Kidney (tissue), 14 donors: ENCODE data around the gene EEIG1. TPM values are rescaled to one million over a fixed set of nuclear protein-coding genes. Genes with fewer than 3 reads are reported as not detected.
A peak's percentile ranks its signal among the peaks of the same experiment; 100 is the strongest.

ENCODE experiments used
- DNase-seq, 5 donors: peaks; one replicate each; pipeline ENCODE4 v3.0.0-alpha.2; 2013 to 2020
- FAIRE-seq: peaks from 2 replicates; lab custom pipeline; 2012; peaks lifted over from hg19 to GRCh38; lab: Jason Lieb, UNC
- H3K27ac ChIP-seq, 2 donors: one replicate each; pipeline ENCODE4 v1.7.0; 2013; ENCODE audit warnings: low read depth in 2 of 2, low read length in 2 of 2, inconsistent platforms in 1 of 2
- H3K27me3 ChIP-seq: one replicate; pipeline ENCODE4 v1.7.1; 2013; ENCODE audit warnings: low read length, inconsistent platforms; ENCODE audit not compliant: control insufficient read depth, insufficient read depth
- H3K36me3 ChIP-seq, 3 donors: one replicate each; pipeline versions ENCODE4 v1.7.0 to v1.7.1; 2013; ENCODE audit warnings: low read length in 3 of 3, control low read depth in 1 of 3, inconsistent platforms in 1 of 3; ENCODE audit not compliant: insufficient read depth in 3 of 3, control insufficient read depth in 2 of 3
- H3K4me1 ChIP-seq, 3 donors: one replicate each; pipeline versions ENCODE4 v1.7.0 to v1.7.1; 2013; ENCODE audit warnings: low read length in 3 of 3, inconsistent platforms in 1 of 3, low read depth in 1 of 3; ENCODE audit not compliant: control insufficient read depth in 2 of 3, insufficient read depth in 2 of 3
- H3K4me3 ChIP-seq, 3 donors: one replicate each; pipeline versions ENCODE4 v1.7.0 to v1.8.1; 2013; ENCODE audit warnings: low read length in 3 of 3, control low read depth in 1 of 3, inconsistent platforms in 1 of 3
- H3K9ac ChIP-seq, 3 donors: one replicate each; pipeline versions ENCODE4 v1.7.0 to v1.7.1; 2013; ENCODE audit warnings: low read length in 3 of 3, control low read depth in 1 of 3, inconsistent platforms in 1 of 3
- H3K9me3 ChIP-seq, 3 donors: one replicate each; pipeline versions ENCODE4 v1.7.0 to v1.7.1; 2013; ENCODE audit warnings: low read length in 3 of 3, control low read depth in 1 of 3, inconsistent platforms in 1 of 3; ENCODE audit not compliant: control insufficient read depth in 2 of 3, insufficient read depth in 1 of 3
- intact Hi-C: fragments of 100-400 bp; cut with DNase I; formaldehyde crosslinking; loops from one replicate; pipeline ENCODE4 v1.11.1; 2022
- polyA plus RNA-seq: library from polyadenylated mRNA; stranded (reverse); fragments of 350-450 nt; fragmentation: Illumina TruSeq; extraction: RNeasy Lipid Tissue Mini Kit (QIAGEN cat#74804); gene quantifications from one replicate; pipeline ENCODE4 v1.2.3, GENCODE V29; 2014; ENCODE audit warnings: low read depth, low replicate concordance; ENCODE audit not compliant: insufficient read depth
- total RNA-seq: library from RNA; stranded (reverse); fragmentation: NEBNext Ultra II Directional; extraction: Animal tissue kit (Norgen Biotek cat#: 25700); gene quantifications from one replicate; pipeline ENCODE4 v1.2.1, GENCODE V29; 2021
- TF ChIP-seq, protein P1 (sequence below): IDR thresholded peaks from 3 replicates; pipeline ENCODE4 v1.5.1; 2012; ENCODE audit warnings: mild to moderate bottlenecking, moderate library complexity, borderline replicate concordance; ENCODE audit not compliant: insufficient read depth; ENCODE audit errors: extremely low read depth
- donor health status: control.
- donor health status: control.
- donor health status: control.
- donor health status: control.
- donor health status: control.
- donor health status: DM: yes; HTN: yes; CAD: no.
- donor health status: Normal renal cell carcinoma (clear cell type).

The EEIG1 gene
- total and polyA plus RNA-seq, 2 donors from 2014 or later, result 34.3 to 75.9 TPM

DNA sequence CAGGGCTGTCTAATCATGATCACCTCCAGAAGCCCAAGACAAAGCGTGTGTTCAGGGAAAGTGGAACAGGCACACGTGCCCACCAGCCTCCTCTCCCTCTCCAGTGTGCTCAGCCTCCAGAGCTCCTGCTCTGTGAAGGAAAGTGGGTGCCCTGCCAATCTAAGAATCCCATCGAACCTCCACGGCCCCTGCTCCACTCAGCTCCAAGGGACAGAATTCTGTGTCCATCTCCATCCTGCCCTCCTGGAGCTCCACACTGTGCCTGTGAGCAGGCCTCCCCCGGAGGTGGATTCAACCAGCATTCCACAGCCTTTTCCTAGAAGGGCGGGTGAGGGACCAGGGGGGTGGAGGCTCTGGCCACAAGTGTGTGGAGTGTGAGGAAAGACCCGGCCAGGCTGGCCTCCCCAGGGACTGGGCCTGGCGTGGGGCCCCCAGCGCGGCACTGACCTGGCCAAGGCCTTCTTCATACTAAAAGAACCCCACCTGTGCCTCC is 6.0 kb downstream of the EEIG1 start:
- FAIRE-seq, result no peak
- peak overlapping the region in 1 of 3 donors; percentile 37 for H3K4me3 ChIP-seq

DNA sequence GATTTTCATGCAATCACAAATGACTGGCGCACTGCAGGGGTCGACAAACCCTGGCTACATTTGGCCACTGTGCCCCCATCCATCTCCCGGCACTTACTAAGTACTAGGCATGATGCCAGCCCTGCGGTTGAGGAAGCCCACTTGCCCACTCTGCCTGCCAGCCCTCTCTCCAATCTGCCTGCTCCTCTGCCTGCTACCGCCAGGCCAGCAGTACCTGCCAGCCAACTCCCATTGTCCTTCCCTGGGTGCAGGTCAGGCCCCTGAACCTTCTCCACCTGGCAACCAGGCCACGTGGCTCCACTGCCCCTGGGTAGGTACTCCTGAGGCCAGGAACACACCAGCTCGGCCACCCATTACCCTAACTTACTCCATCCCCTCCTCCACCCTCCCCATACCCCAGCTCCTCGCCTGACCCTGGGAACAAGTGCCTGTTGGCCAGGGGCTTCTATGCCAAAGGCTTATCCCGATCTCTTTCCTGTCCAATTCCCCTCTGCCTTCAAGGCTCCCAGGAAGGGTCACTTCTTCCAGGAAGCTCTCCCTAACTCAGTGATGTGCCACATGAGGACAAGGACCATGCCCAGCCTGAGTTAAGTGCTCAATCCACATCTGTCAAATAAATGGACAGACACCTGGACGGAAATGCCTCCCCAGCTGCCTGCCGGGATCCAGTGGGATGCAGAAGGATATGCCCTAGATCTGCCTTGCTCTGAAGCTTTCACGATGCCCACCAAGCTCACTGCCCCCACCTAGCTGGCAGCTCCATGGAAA is 6.6 kb downstream of the EEIG1 start:
- Histone ChIP-seq H3K9ac (peak overlapping the region in 2 of 3 donors; percentile 37 to 56), H3K27me3 (no peaks in the 10 kb centered on the region), H3K4me3 (peak overlapping the region in 2 of 3 donors; percentile 31 to 37), H3K36me3 (no peaks in the 10 kb centered on the region), H3K9me3 (no peaks in the 10 kb centered on the region), H3K4me1 (peaks cover 0 to 80% (median 79%) of the 10 kb centered on the region in 3 donors), H3K27ac (peak overlapping the region; percentile 61 to 78)
- intact Hi-C loops, result no loop called here
- no peak for FAIRE-seq
- peak in 1 of 5 donors; percentile 38 for DNase-seq
- TF ChIP-seq, protein P1, sequence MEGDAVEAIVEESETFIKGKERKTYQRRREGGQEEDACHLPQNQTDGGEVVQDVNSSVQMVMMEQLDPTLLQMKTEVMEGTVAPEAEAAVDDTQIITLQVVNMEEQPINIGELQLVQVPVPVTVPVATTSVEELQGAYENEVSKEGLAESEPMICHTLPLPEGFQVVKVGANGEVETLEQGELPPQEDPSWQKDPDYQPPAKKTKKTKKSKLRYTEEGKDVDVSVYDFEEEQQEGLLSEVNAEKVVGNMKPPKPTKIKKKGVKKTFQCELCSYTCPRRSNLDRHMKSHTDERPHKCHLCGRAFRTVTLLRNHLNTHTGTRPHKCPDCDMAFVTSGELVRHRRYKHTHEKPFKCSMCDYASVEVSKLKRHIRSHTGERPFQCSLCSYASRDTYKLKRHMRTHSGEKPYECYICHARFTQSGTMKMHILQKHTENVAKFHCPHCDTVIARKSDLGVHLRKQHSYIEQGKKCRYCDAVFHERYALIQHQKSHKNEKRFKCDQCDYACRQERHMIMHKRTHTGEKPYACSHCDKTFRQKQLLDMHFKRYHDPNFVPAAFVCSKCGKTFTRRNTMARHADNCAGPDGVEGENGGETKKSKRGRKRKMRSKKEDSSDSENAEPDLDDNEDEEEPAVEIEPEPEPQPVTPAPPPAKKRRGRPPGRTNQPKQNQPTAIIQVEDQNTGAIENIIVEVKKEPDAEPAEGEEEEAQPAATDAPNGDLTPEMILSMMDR, result no peak

More for the DNA sequence above, 6.0 kb downstream of the EEIG1 start:
- no peaks in the 10 kb centered on the region for H3K36me3 ChIP-seq
- TF ChIP-seq, protein P1, result no peak
- H3K27ac ChIP-seq, result peak overlapping the region; percentile 61 to 78
- peak overlapping the region in 2 of 3 donors; percentile 26 to 56 for H3K9ac ChIP-seq
- peaks cover 0 to 76% (median 75%) of the 10 kb centered on the region in 3 donors for H3K4me1 ChIP-seq
- no peaks in the 10 kb centered on the region for H3K9me3 ChIP-seq
- no peaks in the 10 kb centered on the region for H3K27me3 ChIP-seq
- DNase-seq, result peak in 2 of 5 donors; percentile 45 to 75
- intact Hi-C loops, result no loop called here

DNA sequence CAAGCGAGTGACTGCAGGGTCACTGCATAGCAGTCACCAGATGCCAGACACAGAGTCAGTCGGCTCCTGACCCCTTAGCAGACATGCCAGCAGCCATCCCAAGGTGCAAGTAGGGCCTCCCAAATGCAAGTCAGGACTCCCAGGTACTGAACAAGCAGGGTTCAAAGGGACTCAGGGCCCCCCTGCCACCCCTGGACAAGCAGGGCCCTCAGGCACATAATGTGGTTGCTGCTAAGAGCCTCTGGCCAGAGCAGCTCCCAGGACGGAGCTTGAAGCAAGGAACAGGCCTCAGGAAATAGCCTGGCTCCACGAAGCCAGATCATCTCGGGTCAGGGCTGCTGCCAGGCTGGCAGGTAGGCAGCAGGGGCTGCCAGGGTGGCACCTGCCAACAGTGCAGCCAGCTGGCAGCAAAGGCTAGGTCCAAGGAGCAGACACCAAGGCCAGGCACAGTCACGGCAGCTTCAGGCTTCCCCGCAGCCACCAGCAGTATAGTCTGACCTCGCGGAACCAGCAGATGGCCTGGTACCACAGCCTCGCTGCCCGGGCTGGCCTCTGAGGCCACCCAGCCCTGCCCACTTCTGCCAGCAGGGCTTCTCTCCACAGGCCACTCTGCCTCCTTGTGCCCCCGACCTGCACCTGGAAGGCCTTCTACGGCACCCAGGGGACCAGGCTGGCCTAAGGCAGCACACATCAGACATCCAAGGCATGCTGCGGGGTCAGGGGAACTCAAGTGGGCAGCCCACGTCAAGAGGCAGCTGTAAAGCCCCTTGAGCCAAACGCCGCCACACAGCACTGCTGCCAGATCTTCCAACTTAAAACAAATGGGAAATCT is 7.4 kb downstream of the EEIG1 start:
- H3K4me3 ChIP-seq, result peak overlapping the region in 1 of 3 donors; percentile 14
- no peaks in the 10 kb centered on the region for H3K36me3 ChIP-seq
- peak overlapping the region; percentile 61 to 78 for H3K27ac ChIP-seq
- FAIRE-seq, result no peak
- intact Hi-C loops, result no loop called here
- H3K27me3 ChIP-seq, result no peaks in the 10 kb centered on the region
- peak in 1 of 5 donors; percentile 32 for DNase-seq
- H3K4me1 ChIP-seq, result peaks cover 0 to 84% (median 84%) of the 10 kb centered on the region in 3 donors
- H3K9me3 ChIP-seq, result no peaks in the 10 kb centered on the region
- TF ChIP-seq, protein P1, result no peak
- peak overlapping the region in 2 of 3 donors; percentile 37 to 56 for H3K9ac ChIP-seq
